ENCODE measurements around the gene SCAPER. TPM values are rescaled to one million over a fixed set of nuclear protein-coding genes. Genes with fewer than 3 reads are reported as not detected.

Gene SCAPER
- total RNA-seq, 2 experiments from 2014 or later = 10.4 to 22.3 TPM

DNA sequence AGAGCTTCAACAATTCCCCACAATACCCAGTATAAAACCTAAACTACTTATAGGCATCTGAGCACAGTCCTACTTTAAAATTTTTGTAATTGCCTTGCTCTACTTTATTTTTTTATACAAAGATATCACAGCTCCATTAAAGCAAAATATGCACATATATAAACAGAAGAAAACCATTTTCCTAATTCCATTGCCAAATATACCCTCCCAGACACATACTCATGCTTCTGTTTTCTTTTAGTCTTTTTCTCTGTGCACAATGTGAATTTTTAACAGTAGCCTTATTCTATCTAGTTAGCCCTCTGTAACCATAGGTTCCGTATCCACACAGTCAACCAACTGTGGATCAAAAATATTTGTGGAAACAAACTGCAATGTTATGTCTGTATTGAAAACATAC, 260.5 kb downstream of the SCAPER start:
- ChIA-PET CTCF (ENCODE audit: unreplicated experiment) (no interaction called here), POLR2A (no interaction called here)
- no peak overlapping the region for H3K27ac ChIP-seq (ENCODE audit: low read depth, low read length, poor library complexity, severe bottlenecking)
- H3K4me1 ChIP-seq (ENCODE audit: insufficient read depth, low read length, poor library complexity, severe bottlenecking) = no peaks in the 10 kb centered on the region
- intact Hi-C loops (cut with micrococcal nuclease; ENCODE audit: unreplicated experiment) = no loop called here
- H4K20me1 ChIP-seq (ENCODE audit: insufficient read depth, low read length) = no peaks in the 10 kb centered on the region
- DNase-seq (ENCODE audit: low spot score) = no peak
- H3K4me2 ChIP-seq (ENCODE audit: low read length) = no peak overlapping the region
- no peaks in the 10 kb centered on the region for H3K36me3 ChIP-seq (ENCODE audit: insufficient read depth, low read length)
- no peaks in the 10 kb centered on the region for H3K9me3 ChIP-seq (ENCODE audit: low read length)
- no peaks in the 10 kb centered on the region for H3K9me2 ChIP-seq (ENCODE audit: insufficient read depth, low read length)
- H3K79me2 ChIP-seq (ENCODE audit: insufficient read depth, low read depth, low read length) = no peaks in the 10 kb centered on the region
- no peak overlapping the region for H2AFZ ChIP-seq (ENCODE audit: low read length)
- H3K4me3 ChIP-seq (ENCODE audit: low read depth, low read length, poor library complexity, severe bottlenecking) = no peak overlapping the region
- TF ChIP-seq, protein P1, sequence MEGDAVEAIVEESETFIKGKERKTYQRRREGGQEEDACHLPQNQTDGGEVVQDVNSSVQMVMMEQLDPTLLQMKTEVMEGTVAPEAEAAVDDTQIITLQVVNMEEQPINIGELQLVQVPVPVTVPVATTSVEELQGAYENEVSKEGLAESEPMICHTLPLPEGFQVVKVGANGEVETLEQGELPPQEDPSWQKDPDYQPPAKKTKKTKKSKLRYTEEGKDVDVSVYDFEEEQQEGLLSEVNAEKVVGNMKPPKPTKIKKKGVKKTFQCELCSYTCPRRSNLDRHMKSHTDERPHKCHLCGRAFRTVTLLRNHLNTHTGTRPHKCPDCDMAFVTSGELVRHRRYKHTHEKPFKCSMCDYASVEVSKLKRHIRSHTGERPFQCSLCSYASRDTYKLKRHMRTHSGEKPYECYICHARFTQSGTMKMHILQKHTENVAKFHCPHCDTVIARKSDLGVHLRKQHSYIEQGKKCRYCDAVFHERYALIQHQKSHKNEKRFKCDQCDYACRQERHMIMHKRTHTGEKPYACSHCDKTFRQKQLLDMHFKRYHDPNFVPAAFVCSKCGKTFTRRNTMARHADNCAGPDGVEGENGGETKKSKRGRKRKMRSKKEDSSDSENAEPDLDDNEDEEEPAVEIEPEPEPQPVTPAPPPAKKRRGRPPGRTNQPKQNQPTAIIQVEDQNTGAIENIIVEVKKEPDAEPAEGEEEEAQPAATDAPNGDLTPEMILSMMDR (conservative IDR thresholded peaks at IDR 0.05; ENCODE audit: low read length) = no peak
- TF ChIP-seq EZH2phosphoT487 (IDR thresholded peaks at IDR 0.05; ENCODE audit: borderline replicate concordance, low read depth, low read length) = no peak
- BruUV-seq (replicated peaks) = no TSS peak

DNA sequence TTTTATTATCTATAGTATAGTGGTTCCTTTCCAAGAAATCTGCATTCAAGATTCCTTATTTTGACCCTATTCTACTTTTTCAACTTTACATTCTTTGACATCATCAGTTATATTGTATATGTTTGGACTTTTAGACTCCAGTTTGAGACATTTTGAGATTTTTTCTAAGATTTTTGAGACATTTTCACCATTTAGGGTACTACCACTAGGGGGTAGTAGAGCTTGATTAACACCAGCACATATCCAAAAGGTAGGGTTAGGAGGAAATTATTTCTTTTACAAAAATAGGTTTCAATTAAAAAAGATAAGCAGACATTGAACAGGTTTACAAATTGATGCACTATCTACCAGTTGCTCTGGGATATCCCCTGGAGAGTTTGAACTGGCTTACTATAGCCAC, 262.5 kb downstream of the SCAPER start:
- no peak for DNase-seq (ENCODE audit: low spot score)
- no peaks in the 10 kb centered on the region for H4K20me1 ChIP-seq (ENCODE audit: insufficient read depth, low read length)
- no peak overlapping the region for H3K4me3 ChIP-seq (ENCODE audit: low read depth, low read length, poor library complexity, severe bottlenecking)
- H3K9me3 ChIP-seq (ENCODE audit: low read length) = no peaks in the 10 kb centered on the region
- no TSS peak for BruUV-seq (replicated peaks)
- CTCF ChIA-PET (ENCODE audit: unreplicated experiment) = no interaction called here
- POLR2A ChIA-PET = no interaction called here
- intact Hi-C loops (cut with micrococcal nuclease; ENCODE audit: unreplicated experiment) = no loop called here
- TF ChIP-seq, protein P1 (conservative IDR thresholded peaks at IDR 0.05; ENCODE audit: low read length) = peak; percentile 69
- no peak for TF ChIP-seq EZH2phosphoT487 (IDR thresholded peaks at IDR 0.05; ENCODE audit: borderline replicate concordance, low read depth, low read length)
- H3K27ac ChIP-seq (ENCODE audit: low read depth, low read length, poor library complexity, severe bottlenecking) = no peak overlapping the region
- no peaks in the 10 kb centered on the region for H3K79me2 ChIP-seq (ENCODE audit: insufficient read depth, low read depth, low read length)
- H3K4me1 ChIP-seq (ENCODE audit: insufficient read depth, low read length, poor library complexity, severe bottlenecking) = no peaks in the 10 kb centered on the region
- no peak overlapping the region for H2AFZ ChIP-seq (ENCODE audit: low read length)
- H3K9me2 ChIP-seq (ENCODE audit: insufficient read depth, low read length) = no peaks in the 10 kb centered on the region
- H3K4me2 ChIP-seq (ENCODE audit: low read length) = no peak overlapping the region
- H3K36me3 ChIP-seq (ENCODE audit: insufficient read depth, low read length) = no peaks in the 10 kb centered on the region

DNA sequence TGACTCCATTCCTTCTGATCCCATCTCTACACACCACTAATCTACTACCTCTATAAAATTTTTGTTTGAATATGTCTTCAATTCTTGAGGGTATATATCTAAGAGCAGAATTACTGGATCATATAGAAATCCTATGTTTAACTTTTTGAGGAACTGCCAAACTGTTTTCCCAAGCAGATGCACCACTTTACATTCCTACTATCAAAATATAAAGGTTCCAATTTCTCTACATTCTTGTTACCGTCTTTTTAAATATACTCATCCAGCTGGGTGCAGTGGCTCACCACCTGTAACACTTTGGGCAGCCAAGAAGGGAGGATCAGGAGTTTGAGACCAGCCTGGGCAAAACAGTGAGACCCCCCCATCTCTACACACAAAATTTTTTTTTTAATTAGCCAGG, 268.0 kb downstream of the SCAPER start:
- peaks cover 10% of the 10 kb centered on the region; the same call in 1 of the 2 replicates for H3K9me3 ChIP-seq (ENCODE audit: low read length)
- POLR2A ChIA-PET = no interaction called here
- no peak for DNase-seq (ENCODE audit: low spot score)
- no peak overlapping the region for H2AFZ ChIP-seq (ENCODE audit: low read length)
- H3K4me3 ChIP-seq (ENCODE audit: low read depth, low read length, poor library complexity, severe bottlenecking) = no peak overlapping the region
- TF ChIP-seq EZH2phosphoT487 (IDR thresholded peaks at IDR 0.05; ENCODE audit: borderline replicate concordance, low read depth, low read length) = no peak
- TF ChIP-seq, protein P1 (conservative IDR thresholded peaks at IDR 0.05; ENCODE audit: low read length) = no peak
- H3K4me1 ChIP-seq (ENCODE audit: insufficient read depth, low read length, poor library complexity, severe bottlenecking) = no peaks in the 10 kb centered on the region
- no peak overlapping the region for H3K27ac ChIP-seq (ENCODE audit: low read depth, low read length, poor library complexity, severe bottlenecking)
- no peak overlapping the region for H3K4me2 ChIP-seq (ENCODE audit: low read length)
- H3K36me3 ChIP-seq (ENCODE audit: insufficient read depth, low read length) = no peaks in the 10 kb centered on the region
- intact Hi-C loops (cut with micrococcal nuclease; ENCODE audit: unreplicated experiment) = no loop called here
- no peaks in the 10 kb centered on the region for H3K79me2 ChIP-seq (ENCODE audit: insufficient read depth, low read depth, low read length)
- no TSS peak for BruUV-seq (replicated peaks)
- H3K9me2 ChIP-seq (ENCODE audit: insufficient read depth, low read length) = no peaks in the 10 kb centered on the region
- no peaks in the 10 kb centered on the region for H4K20me1 ChIP-seq (ENCODE audit: insufficient read depth, low read length)
- CTCF ChIA-PET (ENCODE audit: unreplicated experiment) = no interaction called here

Data from OCI-LY7 (cell line).